ENCODE results near the gene PHACTR3.

The PHACTR3 gene

GRCh38 chr20:59823491-59824259 is 219.3 kb downstream of the PHACTR3 start:
- DNase-seq (ENCODE audit: low read depth in 1 of 2, low spot score in 1 of 2), result no peak

DNA sequence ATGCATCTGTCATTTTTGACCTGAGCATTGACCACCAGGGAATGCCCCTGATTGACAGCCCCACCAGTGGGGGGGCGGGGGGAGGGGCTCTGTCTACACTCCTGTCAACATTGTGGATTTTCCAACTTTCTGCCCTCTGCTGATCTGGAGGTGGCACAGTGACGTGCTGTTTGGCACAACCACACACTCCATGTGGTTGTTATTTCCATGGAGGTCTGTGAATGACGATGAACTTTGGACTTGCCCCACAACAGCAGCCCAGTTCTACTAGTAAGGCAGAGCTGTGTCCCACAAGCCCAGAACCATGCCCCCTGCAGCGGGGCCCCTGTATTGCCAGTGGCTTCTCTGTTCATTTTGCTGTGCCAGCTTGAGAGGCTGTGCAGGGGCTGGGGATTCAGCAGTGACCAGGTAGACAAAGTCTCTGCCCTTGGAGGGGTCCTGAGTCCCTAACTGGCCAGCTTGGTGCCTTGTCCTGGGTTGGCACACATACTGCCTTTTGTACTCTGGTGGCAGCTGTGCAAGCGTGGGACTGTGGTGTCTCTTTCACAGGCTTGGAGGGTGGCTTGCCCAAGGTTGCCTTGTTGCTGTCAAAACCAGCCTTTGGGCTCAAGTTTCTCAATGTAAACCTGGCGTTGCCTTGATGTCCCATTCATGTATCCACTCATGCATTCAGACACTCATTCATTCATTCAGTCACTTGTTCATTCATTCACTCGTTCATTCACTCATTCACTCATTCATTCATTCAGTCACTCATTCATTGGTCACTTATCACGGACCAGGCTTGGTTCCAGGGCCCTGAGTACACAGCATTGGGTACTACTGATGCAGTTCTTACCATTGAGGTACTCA is 220.6 kb downstream of the PHACTR3 start:
- no peak for DNase-seq (ENCODE audit: low read depth in 1 of 2, low spot score in 1 of 2)

DNA sequence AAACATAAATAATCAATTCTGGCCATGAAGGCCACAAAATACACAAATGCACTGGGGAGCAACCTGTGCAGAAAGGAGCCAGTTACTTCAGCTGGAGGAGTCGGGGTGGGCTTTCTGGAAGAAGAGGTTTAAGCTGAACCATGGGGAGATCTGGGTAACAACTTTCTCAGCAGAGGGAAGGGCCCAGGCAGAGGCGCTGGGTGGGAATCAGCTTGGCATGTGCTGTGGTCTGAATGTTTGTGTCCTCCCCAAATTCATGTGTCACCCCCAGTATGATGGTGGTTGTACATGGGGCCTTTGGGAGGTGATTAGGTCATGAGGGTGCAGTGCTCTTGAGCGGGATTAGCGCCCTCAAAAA is 221.2 kb downstream of the PHACTR3 start:
- no peak for DNase-seq (ENCODE audit: low read depth in 1 of 2, low spot score in 1 of 2)

GRCh38 chr20:59825944-59826759 is 221.8 kb downstream of the PHACTR3 start:
- DNase-seq (ENCODE audit: low read depth in 1 of 2, low spot score in 1 of 2), result no peak

DNA sequence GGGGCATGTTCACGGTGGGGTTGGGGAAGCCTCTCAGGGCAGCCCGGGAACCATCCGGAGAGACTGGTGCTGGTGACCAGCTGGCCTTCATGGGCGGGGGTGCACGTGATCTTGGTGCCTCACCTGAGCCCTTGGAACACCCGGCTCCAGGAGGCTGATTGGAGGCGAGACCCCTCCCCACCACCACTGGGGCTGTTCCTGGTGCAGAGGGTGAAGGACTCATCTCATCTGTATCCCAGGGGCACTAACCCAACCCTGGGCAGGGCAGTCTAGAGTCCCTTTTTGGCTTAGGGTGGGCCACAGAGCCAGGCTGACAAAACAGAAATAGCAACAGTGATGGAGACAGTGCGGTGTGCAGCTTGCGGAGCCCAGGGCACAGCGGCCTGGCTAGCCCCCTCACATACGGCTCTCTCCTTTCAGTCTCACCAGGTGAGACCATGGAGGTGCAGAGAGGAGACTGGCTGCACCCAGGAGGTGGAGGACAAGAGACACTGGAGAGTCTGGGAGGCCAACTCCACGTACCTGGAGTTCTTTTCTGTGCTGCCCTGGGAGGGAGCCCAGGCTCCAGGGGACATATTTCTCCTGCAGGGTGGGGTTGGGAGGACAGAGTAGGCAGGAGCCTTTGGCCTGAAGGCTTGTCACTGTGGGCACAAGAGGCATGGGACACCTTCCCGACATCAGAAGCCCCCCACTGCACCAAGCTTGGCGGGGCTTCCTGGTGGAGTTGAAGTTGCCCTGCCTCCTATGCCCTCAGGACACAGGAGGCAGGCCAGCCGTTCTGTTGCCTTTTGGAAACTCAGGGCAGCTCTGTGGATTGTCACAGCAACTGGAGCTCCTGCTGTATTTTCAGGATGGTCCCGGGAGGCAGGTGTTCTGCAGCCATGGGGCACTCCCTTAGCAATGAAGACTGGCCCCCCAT is 223.1 kb downstream of the PHACTR3 start:
- no peak for DNase-seq (ENCODE audit: low read depth in 1 of 2, low spot score in 1 of 2)

- no peak for DNase-seq (ENCODE audit: low read depth in 1 of 2, low spot score in 1 of 2)
Measured at GRCh38 chr20:59828125-59829053, 224.0 kb downstream of the PHACTR3 start.

DNA sequence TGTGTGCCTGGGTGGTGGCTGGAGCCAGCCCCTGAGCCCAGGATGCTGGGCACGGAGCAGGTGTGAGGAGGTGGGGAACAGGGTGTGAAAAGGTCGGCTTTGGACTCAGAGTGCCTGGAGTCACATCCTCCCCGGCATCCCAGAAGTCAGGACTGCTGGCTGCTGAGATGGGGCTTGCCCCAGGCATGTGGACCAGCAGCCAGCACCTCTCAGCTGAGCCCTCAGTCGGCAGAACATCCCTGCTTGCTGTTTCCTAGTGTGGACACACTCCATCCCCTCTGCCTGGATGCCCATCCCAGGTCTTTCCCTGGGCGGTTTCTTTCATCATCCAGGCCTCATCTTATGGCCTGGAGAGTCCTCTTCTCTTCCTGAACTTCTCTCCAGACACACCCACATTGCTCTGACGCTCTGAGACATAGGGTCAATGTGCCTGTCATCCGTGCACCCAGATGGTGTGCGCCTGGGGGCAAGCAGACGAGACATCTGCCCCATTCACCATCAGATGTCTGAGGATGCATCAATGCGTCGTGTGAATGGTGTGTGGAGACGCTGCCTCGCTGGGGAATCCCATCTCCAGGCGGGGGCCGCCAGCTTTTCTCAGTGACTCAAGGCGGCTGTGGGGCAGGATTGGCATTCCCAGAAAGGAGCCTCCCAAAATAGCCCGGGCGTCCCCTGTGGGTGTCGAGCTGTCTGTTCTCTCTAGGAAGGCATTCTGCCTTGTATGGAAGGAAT is 224.9 kb downstream of the PHACTR3 start:
- no peak for DNase-seq (ENCODE audit: low read depth in 1 of 2, low spot score in 1 of 2)

GRCh38 chr20:59829786-59830664 is 225.7 kb downstream of the PHACTR3 start:
- no peak for DNase-seq (ENCODE audit: low read depth in 1 of 2, low spot score in 1 of 2)

DNA sequence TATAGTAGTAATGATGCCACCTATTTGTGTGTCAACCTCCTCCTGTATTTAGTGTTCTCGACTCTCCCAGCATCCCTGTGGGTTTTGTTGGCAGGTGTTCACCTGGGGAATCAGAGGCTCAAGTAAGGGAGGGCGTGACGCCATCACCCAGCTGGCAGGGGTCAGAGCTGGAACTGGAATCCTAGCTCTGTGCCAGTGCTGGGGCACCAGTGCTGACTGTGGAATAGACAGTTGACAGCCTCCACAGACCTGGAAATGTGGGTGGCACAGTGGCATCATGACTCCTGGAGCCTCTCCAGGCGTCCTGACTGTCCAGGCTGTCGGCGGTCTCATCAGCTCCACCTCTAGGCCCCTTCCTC is 226.3 kb downstream of the PHACTR3 start:
- DNase-seq (ENCODE audit: low read depth in 1 of 2, low spot score in 1 of 2), result no peak

DNA sequence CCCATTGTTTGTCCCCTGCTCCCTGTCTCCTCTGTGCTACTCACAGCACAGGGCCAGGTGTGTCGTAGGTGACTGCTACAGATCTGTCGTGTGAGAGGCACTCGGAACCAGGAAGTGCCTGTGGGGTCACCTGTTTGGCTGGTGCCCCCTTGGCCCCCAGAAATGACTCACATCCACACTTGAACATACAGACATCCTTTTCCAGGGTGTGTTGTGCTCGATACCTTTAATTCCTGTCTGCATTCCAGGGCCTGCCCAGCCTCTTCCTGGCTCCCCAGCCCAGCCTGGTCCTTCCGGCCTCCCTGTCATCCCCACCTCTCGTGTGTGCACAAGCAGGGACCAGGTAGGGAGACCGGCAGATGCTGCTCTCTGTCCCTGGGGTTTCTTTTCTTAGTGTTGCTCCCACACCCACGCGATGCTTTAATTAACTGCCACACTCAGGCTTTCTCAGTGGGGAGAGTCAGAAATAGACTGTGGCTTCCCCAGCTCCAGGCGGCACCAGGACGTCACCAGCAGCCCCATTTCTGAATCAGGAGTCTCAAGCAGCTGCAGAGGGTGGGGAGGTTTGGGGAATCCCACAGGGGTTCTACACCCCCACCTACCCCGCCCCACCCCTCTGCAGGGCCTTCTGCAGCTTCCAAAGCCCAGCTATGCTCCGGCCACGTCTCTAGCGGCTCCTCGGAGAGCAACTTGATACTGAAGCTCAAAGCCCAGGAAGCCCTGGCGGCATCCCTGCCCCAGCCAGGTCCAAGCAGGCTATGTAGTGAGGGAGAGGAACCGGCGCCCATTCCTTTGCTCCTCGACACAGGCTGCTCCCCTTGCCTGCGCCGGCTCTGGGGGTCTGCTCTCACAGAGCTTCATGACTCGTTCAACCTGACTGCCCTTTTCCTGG is 226.9 kb downstream of the PHACTR3 start:
- no peak for DNase-seq (ENCODE audit: low read depth in 1 of 2, low spot score in 1 of 2)

DNA sequence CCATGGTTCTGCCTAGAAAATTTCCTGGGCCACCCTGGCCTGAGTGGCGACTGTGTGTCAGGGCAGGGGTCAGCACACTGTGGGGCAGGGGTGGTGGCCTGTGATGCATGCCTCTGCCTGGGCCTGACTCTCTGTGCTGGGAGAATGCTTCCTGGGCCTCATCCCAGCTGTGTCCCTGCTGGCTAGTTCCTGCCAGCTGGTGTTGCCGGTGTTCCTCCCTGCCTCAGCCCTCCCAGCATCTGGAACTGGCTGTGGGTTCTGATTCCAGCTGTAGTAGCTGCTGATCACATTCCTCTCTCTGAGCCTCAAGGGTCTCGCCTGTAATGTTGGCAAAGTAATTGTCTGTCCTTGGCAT is 227.6 kb downstream of the PHACTR3 start:
- DNase-seq (ENCODE audit: low read depth in 1 of 2, low spot score in 1 of 2), result no peak

DNA sequence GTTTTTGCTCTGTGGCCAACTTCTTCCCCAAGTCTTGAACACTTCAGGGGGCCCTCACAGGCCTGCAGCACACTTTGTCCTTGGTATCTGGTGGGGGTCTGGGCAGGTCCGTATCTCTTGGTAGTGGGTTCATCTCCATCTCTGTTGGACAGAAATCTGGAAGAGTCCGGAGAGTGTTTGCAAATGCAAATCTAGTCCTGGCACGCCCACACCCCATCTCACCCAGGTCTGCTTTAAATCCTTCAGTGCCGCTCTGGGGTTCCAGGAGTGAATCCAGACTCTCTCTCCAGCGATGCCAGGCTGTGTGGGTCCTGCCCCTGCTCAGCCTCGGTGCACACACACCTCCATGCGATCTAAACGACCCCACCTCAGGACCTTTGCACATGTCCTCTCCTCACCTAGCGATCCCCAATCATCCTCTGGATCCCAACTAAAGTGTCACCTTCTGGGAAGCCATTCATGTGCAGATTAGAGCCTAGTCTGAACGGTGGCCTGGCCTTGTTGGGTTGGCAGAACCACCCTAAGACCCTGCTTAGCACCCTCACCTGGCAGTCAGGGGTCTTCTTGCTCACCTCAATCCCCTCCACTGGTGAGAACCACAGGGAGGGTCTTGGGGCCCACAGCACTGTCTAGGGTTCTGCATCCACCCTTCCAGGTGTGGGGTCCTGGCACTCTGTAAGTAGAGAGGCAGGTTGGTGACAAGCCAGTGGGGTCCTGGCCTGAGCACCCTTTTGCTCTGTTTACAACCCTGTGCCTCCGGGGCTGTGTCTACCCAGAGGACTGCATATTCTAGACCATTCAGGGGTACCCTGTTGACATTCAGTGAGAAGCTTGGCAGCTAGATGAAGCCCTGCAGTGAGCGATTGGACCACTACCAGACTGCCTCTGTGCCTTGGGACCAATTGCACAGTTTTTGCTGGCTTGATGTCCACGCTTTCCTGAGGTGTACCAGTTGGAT is 228.3 kb downstream of the PHACTR3 start:
- DNase-seq (ENCODE audit: low read depth in 1 of 2, low spot score in 1 of 2), result no peak

DNA sequence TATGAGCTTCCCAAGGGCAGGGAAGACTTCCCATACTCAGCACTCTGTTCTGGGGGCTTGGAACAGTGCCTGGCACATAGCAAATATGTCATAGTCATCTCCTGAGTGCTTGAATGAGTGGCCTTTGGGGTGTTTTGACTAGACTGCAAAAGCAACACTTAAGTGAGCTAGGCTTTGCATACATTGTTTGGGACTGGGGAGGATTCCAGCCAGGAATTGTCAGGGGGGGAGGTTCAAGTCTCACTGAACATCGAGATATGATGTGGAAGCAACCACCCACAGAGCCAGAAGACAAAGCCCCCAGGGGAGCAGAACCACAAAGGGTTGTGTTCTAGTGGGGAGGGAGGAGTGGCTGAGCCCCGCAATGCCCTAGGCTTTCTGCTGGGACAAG is 230.7 kb downstream of the PHACTR3 start:
- DNase-seq (ENCODE audit: low read depth in 1 of 2, low spot score in 1 of 2), result no peak

- DNase-seq (ENCODE audit: low read depth in 1 of 2, low spot score in 1 of 2), result no peak
Measured at GRCh38 chr20:59835448-59836395, 231.4 kb downstream of the PHACTR3 start.

GRCh38 chr20:59836767-59837166 is 232.4 kb downstream of the PHACTR3 start:
- no peak for DNase-seq (ENCODE audit: low read depth in 1 of 2, low spot score in 1 of 2)
